Hindlimb muscle (tissue), 1 donor: ENCODE data around the gene WDFY1. TPM values are rescaled to one million over a fixed set of nuclear protein-coding genes. Genes with fewer than 3 reads are reported as not detected.

ENCODE experiments used
- DNase-seq: peaks from one replicate; pipeline ENCODE4 v3.0.0-alpha.2; 2013
- polyA plus RNA-seq: library from polyadenylated mRNA; unstranded; fragments of 120-200 nt; gene quantifications from one replicate; pipeline ENCODE4 v1.2.1, GENCODE V29; 2013; ENCODE audit not compliant: insufficient read length

The WDFY1 gene
- polyA plus RNA-seq, 1 donor: 29.6 TPM

- no peak for DNase-seq
Measured at GRCh38 chr2:223928113-223929006, 16.8 kb downstream of the WDFY1 start.

- no peak for DNase-seq
Measured at GRCh38 chr2:223925106-223925505, 20.0 kb downstream of the WDFY1 start.

- DNase-seq: no peak
Measured at GRCh38 chr2:223923976-223924375, 21.2 kb downstream of the WDFY1 start.

GRCh38 chr2:223922308-223922707 lies 22.8 kb downstream of the WDFY1 start:
- no peak for DNase-seq

- no peak for DNase-seq
Measured at GRCh38 chr2:223921204-223921603, 23.9 kb downstream of the WDFY1 start.

- no peak for DNase-seq
Measured at GRCh38 chr2:223920109-223920508, 25.0 kb downstream of the WDFY1 start.

GRCh38 chr2:223918671-223919134 lies 26.4 kb downstream of the WDFY1 start:
- DNase-seq: no peak

- DNase-seq: no peak
Measured at GRCh38 chr2:223916181-223916920, 28.8 kb downstream of the WDFY1 start.

GRCh38 chr2:223915071-223915470 lies 30.1 kb downstream of the WDFY1 start:
- DNase-seq: no peak

GRCh38 chr2:223914324-223914723 lies 30.8 kb downstream of the WDFY1 start:
- no peak for DNase-seq

- no peak for DNase-seq
Measured at GRCh38 chr2:223909001-223909741, 36.0 kb downstream of the WDFY1 start.

- no peak for DNase-seq
Measured at GRCh38 chr2:223908304-223908998, 36.7 kb downstream of the WDFY1 start.

GRCh38 chr2:223905996-223906395 lies 39.1 kb downstream of the WDFY1 start:
- no peak for DNase-seq

- DNase-seq: no peak
Measured at GRCh38 chr2:223901854-223902253, 43.3 kb downstream of the WDFY1 start.

- no peak for DNase-seq
Measured at GRCh38 chr2:223901311-223901710, 43.8 kb downstream of the WDFY1 start.

GRCh38 chr2:223900531-223900930 lies 44.6 kb downstream of the WDFY1 start:
- DNase-seq: no peak

- DNase-seq: no peak
Measured at GRCh38 chr2:223900066-223900465, 45.1 kb downstream of the WDFY1 start.

- DNase-seq: no peak
Measured at GRCh38 chr2:223897669-223898330, 47.3 kb downstream of the WDFY1 start.

- DNase-seq: no peak
Measured at GRCh38 chr2:223896833-223897311, 48.3 kb downstream of the WDFY1 start.

- DNase-seq: no peak
Measured at GRCh38 chr2:223894968-223895367, 50.2 kb downstream of the WDFY1 start.

GRCh38 chr2:223894009-223894408 lies 51.1 kb downstream of the WDFY1 start:
- no peak for DNase-seq

GRCh38 chr2:223890721-223891120 lies 54.4 kb downstream of the WDFY1 start:
- DNase-seq: no peak
